Stimulated activated CD4-positive, alpha-beta T cell treated with anti-CD3 and anti-CD28 coated beads, Interleukin-4, amount 100 ng/mL, for 48 hours (primary cell): Measurements from ENCODE around the gene SORL1-AS1.
A peak's percentile ranks its signal among the peaks of the same experiment; 100 is the strongest.

ENCODE experiments used
- DNase-seq, 2 donors: peaks; one replicate each; pipeline ENCODE4 v3.0.0-alpha.2; 2020; ENCODE audit warnings: low read depth in 2 of 2

SORL1-AS1 gene

GRCh38 chr11:121452609-121453150, at the start of gene SORL1-AS1:
Gene SORL1-AS1 (minus strand): TSS chr11:121452967.
- no peak for DNase-seq

GRCh38 chr11:121500717-121501116, 48.0 kb upstream of the SORL1-AS1 start:
- DNase-seq, result no peak

DNA sequence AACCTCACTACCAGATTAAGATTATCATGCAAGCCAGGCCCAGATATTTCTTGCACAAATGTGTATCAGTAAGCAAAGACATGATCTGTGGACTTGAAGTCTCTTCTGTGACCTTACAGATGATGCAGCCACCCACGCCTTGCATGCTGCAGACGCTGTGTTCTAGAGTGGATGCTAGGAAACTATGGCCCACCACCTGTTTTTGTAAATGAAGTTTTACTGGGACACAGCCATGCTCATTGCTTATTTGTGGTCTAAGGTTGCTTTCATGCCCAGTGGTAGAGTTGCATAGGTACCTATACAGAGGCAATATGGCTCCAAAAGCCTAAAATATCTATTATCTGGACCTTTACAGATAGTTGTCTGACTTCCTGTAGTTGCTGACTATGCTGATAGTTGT, 47.5 kb upstream of the SORL1-AS1 start:
- no peak for DNase-seq

- no peak for DNase-seq
Measured at GRCh38 chr11:121499405-121499804, 46.6 kb upstream of the SORL1-AS1 start.

DNA sequence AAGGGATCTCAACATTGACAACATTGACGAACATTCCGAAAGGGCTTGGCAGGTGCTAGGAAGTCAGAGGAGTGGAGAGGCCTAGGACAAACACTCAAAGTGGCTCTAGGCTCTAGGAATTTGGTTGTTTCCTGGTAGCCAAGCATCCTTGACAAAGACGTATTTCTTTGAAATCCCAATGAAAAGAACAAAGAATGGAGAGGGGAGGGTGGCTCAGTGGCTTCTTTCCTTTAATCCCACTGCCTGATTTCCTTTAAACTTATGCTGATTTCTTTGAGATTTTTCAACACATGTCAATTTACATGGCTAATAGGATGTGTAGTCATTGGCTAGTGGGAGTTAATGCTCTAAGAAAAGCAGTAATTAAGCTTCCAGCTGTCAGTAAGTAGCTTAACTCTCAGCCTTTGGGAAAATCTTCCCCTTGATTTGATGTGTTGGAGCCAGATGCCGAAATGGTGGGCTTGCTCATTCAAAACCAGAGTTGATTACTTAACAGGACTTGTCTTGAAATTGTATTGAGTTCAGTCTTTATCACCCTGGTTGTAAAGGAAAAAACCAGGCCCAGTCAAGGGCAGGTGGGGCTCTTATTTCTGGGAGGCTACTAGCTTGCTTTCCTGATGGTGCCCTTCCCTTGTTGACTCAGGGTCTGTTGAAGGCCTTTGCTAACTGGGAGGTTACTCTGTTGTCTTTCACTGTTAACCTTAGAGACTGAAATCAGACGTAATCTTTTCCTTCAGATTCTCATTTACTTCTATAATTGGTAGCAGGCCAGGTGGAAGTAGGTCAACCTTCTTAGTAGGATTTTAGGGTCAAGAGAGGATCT, 44.6 kb upstream of the SORL1-AS1 start:
- DNase-seq, result no peak

GRCh38 chr11:121494355-121495099, 41.8 kb upstream of the SORL1-AS1 start:
- peak; percentile 31 to 46 for DNase-seq

DNA sequence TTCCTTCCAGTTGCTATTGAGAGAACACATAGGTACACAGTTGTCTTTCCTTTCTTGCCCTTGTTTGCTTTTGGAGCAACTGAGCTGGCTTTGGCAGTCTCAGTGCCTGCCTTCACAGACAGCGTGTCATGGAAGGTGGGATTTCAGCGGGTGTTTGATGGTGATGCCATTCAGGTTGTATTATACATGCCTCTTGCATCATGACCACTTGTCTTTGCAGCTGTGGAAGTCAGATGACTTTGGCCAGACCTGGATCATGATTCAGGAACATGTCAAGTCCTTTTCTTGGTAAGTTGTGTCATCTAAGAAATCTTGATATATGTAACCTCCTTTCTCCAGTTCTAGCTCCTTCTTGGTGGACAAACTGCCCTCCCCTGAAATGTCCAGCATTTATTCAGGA, 37.1 kb upstream of the SORL1-AS1 start:
- no peak for DNase-seq

DNA sequence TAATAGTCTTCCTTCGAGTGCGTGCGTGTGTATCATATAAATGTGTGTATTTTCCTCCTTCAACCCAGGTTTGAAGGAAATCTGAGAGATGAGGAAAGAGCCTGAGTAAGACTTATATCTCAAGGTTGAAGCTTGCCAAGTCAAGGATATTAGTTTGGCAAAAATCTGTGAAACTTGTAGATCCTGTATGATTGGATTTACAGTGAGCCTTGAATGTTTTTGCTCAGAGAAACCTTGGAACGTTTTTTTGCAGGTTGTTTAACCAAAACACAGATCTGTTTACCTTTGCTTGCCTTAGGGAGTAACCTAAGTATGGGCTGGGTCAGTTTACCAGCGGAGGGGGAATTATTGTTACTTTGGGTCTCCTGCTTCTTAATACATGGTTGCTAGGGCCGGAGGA, 35.9 kb upstream of the SORL1-AS1 start:
- DNase-seq, result no peak

- no peak for DNase-seq
Measured at GRCh38 chr11:121488170-121488569, 35.4 kb upstream of the SORL1-AS1 start.

GRCh38 chr11:121487191-121487590, 34.4 kb upstream of the SORL1-AS1 start:
- no peak for DNase-seq

- DNase-seq, result no peak
Measured at GRCh38 chr11:121486054-121486453, 33.3 kb upstream of the SORL1-AS1 start.

DNA sequence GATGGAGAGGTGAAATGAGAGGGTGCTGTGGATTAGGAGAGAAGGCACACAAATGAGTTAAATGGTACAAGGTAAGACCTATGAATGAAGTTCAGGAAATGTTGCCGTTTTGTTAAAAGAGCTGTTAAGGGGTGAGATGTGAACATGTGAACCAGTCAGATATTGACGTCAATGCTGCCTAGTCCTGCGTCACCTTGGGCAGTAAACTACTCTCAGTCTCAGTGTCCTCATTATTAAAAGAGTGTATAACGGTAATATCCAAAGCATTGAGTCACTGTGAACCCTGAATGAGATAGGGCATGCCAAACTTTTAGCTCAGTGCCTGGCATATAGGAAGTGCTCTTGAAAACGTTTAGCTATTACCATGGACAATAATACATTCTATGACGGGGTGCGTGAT, 32.4 kb upstream of the SORL1-AS1 start:
- DNase-seq, result no peak

- no peak for DNase-seq
Measured at GRCh38 chr11:121483805-121484480, 31.2 kb upstream of the SORL1-AS1 start.

DNA sequence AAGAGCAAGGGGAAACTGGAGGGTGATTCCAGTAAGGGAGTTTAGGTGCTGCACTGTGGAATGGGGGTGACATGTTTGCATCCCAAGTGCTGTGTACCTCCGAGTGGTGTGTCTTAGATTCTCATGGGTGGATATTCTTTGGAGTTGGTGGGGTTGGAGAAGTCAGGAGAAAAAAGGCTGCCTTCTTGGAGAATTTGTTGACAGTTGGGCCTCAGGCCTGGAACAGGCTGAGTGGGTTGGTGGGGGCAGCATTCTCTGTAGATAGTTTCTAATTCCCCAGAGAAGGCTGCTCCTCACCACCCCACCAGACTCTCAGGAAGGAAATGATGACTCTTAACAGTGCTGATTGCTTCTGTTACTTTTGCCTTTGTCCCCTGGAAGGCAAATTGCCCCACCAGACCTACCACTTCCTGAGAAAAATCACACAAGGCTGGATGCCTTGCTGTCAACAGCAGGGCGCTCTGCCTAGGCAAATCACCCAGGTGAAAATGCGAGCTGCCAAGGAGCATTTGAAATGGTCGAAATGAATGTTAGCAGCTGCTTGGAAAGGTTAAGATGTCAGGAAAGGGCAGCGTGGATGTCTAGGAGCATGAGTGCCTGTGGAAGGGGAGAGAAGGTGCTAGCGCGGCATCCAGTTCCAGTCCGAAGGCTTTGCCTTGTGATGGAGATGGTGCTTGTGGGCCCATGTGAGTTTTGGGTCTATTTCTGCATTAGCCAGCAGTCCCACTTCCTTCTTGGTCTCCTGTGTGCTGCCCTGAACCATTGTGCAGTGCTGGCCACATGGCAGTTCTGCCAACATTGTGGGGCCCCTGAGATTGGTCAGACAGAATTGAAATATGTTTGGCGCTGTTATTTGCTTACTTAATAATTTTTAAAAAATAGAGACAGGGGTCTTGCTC, 29.7 kb upstream of the SORL1-AS1 start:
- peak in 1 of 2 donors; percentile 32 for DNase-seq

DNA sequence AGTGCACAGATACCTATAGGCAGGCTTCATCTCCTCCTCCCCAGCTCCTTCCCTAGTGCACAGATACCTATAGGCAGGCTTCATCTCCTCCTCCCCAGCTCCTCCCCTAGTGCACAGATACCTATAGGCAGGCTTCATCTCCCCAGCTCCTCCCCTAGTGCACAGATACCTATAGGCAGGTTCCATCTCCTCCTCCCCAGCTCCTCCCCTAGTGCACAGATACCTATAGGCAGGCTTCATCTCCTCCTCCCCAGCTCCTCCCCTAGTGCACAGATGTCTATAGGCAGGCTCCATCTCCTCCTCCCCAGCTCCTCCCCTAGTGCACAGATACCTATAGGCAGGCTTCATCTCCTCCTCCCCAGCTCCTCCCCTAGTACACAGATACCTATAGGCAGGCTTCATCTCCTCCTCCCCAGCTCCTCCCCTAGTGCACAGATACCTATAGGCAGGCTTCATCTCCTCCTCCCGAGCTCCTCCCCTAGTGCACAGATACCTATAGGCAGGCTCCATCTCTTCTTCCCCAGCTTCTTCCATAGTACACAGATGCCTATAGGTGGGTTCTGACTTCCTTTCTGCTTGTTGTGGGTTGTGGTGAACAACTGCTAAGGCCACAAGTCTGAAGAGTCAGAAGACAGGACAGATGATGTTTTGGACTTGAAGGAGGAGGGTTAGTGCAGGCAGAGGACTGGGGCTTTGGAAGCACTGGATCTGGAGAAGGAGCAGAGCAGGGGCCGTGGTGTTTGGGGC, 28.9 kb upstream of the SORL1-AS1 start:
- peak in 1 of 2 donors; percentile 21 for DNase-seq

DNA sequence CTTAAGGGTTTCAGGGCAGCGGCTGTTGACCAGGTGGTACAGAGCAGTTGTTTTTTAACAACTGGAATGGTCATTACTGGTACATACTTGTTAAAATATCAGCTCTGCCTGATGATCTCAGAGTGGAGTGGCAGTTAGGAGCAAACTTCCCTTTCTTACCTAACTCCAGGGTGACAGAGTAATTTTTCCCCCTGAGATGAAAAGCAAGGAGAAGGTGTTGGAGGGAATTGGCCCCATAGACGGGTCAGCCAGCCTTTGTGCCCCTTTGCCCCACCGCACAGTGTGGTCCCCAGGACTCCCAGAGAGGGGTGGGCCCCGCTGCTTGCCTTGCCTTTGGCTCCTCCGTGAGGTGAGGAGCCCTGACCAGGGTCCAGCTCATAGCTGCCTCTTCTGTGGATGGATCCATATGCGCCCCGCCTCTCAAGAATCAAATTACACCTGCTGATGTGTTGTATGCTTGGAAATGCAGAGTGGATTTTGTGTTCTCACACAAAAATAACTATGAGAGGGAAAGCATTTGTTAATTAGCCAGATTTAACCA, 27.0 kb upstream of the SORL1-AS1 start:
- no peak for DNase-seq

GRCh38 chr11:121478895-121479697, 26.3 kb upstream of the SORL1-AS1 start:
- no peak for DNase-seq

- no peak for DNase-seq
Measured at GRCh38 chr11:121478226-121478894, 25.6 kb upstream of the SORL1-AS1 start.
